A549 (cell line): ENCODE measurements around the gene SGPL1. TPM values are rescaled to one million over a fixed set of nuclear protein-coding genes. Genes with fewer than 3 reads are reported as not detected.

Experiments
- polyA plus RNA-seq, 4 experiments: library from polyadenylated mRNA; depleted of rRNA in 3 of 4; stranded (reverse); fragments of >200 nt; fragmentation: RNase III in 1 of 4; extraction: RNeasy Plus Mini Kit Qiagen cat#74134 plus additional on column Dnase treatment in 1 of 4; gene quantifications; 2 replicates in 3 of 4; 3 replicates in 1 of 4; pipeline ENCODE4 v1.2.3, GENCODE V29; 2011 to 2017
- small RNA-seq, 6 experiments: library from RNA; depleted of rRNA; stranded (forward); fragments of <200 nt; gene quantifications; one replicate each; pipeline ENCODE3, GENCODE V24; 2012

SGPL1 gene
- polyA plus RNA-seq, 2 of the 4 experiments (the other 2 are of a cell fraction), result 32.2 to 49.8 TPM

Small RNA genes lying within 50 kb of the gene (small RNA-seq; reads per million reads assigned to genes)
- 0 to 2.1 (median 0) reads per million in 6 experiments for gene RPS26P40

Other genes starting within 250 kb of the SGPL1 start
- not detected in 2 replicates for gene PRF1, start 213.2 kb upstream of the SGPL1 start, polyA plus RNA-seq (2011; rRNA removed)
- not detected in 3 replicates for gene PRF1, start 213.2 kb upstream of the SGPL1 start, polyA plus RNA-seq (2017; fragmentation: RNase III; extraction: RNeasy Plus Mini Kit Qiagen cat#74134 plus additional on column Dnase treatment)
- gene ADAMTS14, start 143.4 kb upstream of the SGPL1 start, polyA plus RNA-seq (2011; rRNA removed), result not detected in 2 replicates
- 0.03 to 0.05 TPM (median 0.04 TPM) in 3 replicates for gene ADAMTS14, start 143.4 kb upstream of the SGPL1 start, polyA plus RNA-seq (2017; fragmentation: RNase III; extraction: RNeasy Plus Mini Kit Qiagen cat#74134 plus additional on column Dnase treatment)
- not detected in 2 replicates for gene TBATA, start 30.6 kb upstream of the SGPL1 start, polyA plus RNA-seq (2011; rRNA removed)
- gene TBATA, start 30.6 kb upstream of the SGPL1 start, polyA plus RNA-seq (2017; fragmentation: RNase III; extraction: RNeasy Plus Mini Kit Qiagen cat#74134 plus additional on column Dnase treatment), result not detected in 3 replicates
- gene PCBD1, start 72.6 kb downstream of the SGPL1 start, polyA plus RNA-seq (2011; rRNA removed), result 169 TPM in 2 replicates
- 211 to 226 TPM (median 222 TPM) in 3 replicates for gene PCBD1, start 72.6 kb downstream of the SGPL1 start, polyA plus RNA-seq (2017; fragmentation: RNase III; extraction: RNeasy Plus Mini Kit Qiagen cat#74134 plus additional on column Dnase treatment)